ENCODE data around the gene OCA2.

DNA sequence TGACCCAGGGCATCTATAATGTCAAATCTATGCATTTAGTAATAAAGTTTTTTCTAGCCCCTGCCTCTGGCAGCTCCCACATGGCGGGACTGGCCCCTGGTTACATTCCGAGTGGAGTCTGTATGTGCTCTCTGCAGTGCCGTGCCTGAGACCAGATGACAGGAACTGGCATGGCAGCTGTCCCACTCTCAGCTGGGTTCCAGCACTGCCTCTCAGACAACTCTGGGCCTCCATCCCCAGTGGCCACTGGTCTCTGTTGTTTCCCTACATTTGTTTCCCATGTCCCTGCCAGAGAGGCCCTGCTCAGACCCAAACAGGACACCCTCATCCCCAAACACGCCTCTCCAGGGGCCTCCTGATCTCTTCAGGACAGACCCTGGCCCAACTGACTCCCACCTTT lies 109.3 kb downstream of the OCA2 start:
- TF ChIP-seq TBL1XR1 (IDR thresholded peaks at IDR 0.05; ENCODE audit: borderline replicate concordance, low read length, partially characterized antibody) (no peak), ZNF274 (CRISPR knock-in tag; IDR thresholded peaks at IDR 0.05) (no peak), POLR2AphosphoS2 (IDR thresholded peaks at IDR 0.05; ENCODE audit: low read depth, low read length) (no peak), BRCA1 (CRISPR knock-in tag; IDR thresholded peaks at IDR 0.05) (no peak), NFE2L1 (CRISPR knock-in tag; IDR thresholded peaks at IDR 0.05; ENCODE audit: borderline replicate concordance) (no peak), CBX5 (CRISPR knock-in tag; IDR thresholded peaks at IDR 0.05; ENCODE audit: borderline replicate concordance) (no peak), ZNF790 (CRISPR knock-in tag; IDR thresholded peaks at IDR 0.05; ENCODE audit: borderline replicate concordance) (no peak), PRDM10 (CRISPR knock-in tag; IDR thresholded peaks at IDR 0.05; ENCODE audit: low read depth) (no peak), NFYB (CRISPR knock-in tag; IDR thresholded peaks at IDR 0.05) (no peak), MEIS2 (CRISPR knock-in tag; IDR thresholded peaks at IDR 0.05) (no peak), ZFP36L2 (CRISPR knock-in tag; IDR thresholded peaks at IDR 0.05) (no peak)
- TF ChIP-seq, protein P1, sequence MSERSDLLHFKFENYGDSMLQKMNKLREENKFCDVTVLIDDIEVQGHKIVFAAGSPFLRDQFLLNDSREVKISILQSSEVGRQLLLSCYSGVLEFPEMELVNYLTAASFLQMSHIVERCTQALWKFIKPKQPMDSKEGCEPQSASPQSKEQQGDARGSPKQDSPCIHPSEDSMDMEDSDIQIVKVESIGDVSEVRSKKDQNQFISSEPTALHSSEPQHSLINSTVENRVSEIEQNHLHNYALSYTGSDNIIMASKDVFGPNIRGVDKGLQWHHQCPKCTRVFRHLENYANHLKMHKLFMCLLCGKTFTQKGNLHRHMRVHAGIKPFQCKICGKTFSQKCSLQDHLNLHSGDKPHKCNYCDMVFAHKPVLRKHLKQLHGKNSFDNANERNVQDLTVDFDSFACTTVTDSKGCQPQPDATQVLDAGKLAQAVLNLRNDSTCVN (CRISPR knock-in tag; IDR thresholded peaks at IDR 0.05; ENCODE audit: borderline replicate concordance): no peak

Measured in HepG2 (cell line).